Activated CD8-positive, alpha-beta memory T cell treated with anti-CD3 and anti-CD28 coated beads, Interleukin-2, amount 50 U/mL, for 24 hours (primary cell): ENCODE results near the gene SEPTIN2.
A peak's percentile ranks its signal among the peaks of the same experiment; 100 is the strongest.
"Not testable (repeated sequence)": the region's sequence is repeated elsewhere in the genome, so short reads cannot be mapped to it uniquely, and the experiment has no call there.

Source experiments
- DNase-seq: peaks from one replicate; pipeline ENCODE4 v3.0.0-alpha.2; 2020; ENCODE audit errors: extremely low read depth

SEPTIN2 gene

DNA sequence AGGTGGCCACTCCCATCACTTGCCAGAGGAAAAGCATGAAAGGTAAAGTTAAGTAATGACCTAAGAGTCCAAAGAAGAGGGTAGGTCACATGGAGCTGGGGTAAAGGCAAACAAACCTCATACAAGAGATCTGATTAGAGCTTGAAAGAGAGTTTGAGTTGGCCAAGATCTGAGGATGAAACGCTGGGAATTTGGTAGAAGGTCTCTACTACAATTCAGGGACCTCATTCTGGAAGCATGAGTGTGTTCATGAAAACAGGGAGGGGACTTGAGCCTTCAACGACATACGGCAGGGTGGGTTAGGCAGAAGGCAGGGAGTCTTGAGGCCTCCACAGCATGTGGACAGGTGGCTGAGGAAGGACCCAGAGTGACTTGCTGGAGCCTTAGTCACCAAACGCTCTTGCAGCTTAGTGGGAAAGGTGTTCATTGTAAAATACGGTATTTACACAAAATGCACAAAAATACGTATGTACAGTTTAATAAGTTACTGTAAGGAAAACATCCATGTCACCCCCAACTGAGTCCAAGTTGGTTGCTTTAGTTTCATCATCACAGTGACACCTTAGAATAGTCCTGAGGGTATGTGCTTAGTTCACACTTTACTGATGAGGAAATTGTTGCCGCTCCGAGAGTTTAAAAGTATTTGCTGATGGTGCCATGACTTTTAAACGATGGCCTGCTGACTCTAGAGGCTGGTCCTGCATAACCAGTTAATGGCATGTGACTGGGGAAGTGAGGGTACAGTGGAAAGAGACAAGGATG is 35.3 kb downstream of the SEPTIN2 start:
- no peak for DNase-seq

DNA sequence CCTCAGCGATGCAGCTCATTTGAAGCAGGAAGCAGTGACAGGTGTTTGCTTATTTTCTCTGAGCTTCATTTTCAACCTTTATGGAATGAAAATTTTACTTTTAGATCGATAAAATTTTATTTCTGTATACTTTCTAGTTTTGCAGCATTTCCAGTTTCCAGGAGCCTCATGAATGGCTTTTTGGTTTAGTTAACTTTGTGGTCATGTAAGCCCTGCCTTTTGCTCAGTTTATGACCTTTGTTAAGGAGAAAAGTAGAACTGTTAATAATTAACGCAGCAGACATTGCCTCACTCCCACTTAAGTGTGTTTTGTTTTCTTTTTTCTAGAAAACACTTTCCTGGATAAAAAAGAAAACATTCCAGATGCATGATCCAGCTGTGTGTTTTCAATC is 35.9 kb downstream of the SEPTIN2 start:
- DNase-seq = no peak

DNA sequence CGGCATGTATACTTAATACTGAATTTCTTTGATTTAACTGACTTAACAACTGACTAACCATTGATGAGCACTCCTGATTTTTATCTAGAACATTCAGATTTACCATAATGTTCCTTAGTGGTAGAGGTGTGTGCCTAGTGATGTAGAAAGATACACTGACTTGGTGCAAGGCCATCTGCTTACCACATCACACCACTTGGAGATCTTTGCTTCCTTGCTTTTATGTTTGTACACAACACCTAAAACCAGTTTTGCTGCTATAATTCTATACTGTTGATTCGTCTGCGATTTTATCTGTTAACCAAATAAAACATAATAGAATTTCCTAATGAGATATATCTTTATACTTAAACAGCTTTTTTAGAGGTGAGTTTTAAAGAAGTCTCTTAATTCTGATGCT is 36.5 kb downstream of the SEPTIN2 start:
- DNase-seq = no peak

DNA sequence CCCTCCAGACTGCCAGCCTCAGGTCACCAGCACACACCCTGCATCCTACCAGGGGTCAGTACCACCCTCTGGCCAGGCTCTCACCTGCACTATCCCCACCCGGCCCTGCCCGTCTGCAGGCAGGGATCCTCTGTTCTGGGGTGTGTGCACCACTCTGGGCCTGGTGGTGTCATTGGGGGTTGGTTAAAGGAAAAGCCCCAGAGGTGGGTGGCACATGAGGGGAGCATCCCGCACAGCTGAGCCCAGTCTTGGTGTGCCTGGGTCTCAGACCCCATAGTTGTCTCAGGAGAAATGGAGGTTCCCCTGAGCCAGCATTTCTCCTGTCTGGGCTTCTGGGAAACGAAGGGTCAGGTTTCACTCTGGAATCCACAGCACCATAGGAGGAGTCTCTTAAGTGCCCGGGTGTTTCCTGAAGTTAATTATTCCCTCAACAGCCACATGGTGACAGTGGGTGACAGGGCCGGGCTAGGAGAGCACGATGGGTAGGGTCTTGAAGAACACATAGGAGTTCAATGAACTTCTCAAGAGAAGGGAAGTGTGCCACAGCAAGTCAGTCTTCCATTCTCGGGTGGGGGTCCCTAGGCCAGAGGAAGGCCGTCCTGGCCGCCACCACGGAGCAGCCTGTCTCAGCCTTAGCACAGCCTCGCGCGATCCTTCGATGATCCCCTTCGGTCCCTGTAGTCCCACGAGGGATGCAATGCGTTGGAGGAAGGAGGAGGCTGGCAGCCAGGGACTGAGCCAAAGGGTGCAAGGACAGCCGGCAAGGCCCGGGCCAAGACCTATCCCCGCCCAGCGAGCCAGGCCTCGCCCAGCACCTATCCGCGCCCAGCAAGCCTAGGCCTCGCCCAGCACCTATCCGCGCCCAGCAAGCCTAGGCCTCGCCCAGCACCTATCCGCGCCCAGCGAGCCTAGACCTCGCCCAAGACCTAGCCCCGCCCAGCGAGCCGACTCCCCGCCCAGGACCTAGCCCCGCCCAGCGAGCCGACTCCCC is 39.2 kb downstream of the SEPTIN2 start:
- peak; percentile 34 for DNase-seq

DNA sequence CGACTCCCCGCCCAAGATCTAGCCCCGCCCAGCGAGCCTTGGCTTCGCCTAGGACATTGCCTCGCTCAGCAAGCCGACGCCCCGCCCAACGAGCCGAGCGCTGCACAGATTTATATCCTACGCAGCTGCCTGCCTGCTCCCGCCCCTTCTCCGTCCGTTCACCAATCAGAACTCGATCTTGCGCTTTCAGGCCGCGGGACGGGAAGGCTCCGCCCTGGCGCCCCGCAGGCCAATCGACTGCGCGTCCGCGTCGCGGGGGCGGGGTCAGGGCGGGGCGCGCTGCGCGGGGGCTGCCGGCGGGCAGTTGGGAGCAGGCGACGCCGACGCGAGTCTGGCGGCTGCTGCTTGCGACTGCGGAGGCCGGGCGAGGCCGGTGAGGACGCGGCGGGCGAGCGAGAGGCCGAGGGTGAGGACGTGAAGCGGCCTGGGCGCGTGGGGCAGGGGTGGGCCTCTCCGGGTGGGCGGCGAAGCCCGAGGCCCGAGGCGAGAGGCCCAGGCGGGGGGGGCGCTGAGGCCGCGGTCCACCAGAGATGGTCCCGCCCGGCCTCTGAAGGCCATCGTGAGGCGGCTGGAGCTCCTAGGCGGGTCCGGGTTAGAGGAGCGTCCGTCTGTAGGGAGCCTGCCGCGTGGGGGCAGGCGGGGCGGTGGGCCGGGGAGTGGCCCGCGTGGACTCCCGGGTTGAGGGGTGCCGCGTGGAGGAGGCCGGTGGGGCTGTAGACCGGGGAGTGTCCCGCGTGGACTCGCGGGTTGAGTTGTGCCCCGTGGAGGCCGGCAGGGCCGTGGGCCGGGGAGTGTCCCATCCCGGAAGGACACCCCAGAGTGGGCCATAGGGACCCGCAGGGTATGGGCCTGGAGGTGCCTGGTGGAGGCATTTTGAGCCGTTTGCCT is 40.5 kb downstream of the SEPTIN2 start, which contains the start of gene FARP2:
FARP2 (plus strand) TSS at position 303 of the 888 bp plus-strand sequence. CDS start 16,823 bp downstream, outside the sequence.
- peak; percentile 95 for DNase-seq

DNA sequence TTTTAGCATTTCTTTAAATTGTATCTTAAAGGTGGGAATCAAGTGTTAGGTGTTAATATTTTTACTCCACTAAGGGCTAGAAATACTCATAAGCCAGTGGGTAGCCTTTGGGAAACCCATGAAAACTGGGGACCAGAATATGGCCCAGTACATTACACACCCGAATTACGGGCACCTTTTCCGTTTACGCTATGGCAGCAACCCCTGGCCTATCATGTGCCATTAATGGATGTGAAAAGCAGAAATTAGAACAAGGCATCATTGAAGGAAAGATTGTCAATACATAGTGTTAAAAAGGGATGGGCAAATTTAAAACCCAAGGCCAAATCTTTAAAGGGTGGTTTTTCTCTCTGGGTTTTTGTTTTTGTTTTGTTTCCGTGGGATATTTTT is 41.1 kb downstream of the SEPTIN2 start:
- no peak for DNase-seq

DNA sequence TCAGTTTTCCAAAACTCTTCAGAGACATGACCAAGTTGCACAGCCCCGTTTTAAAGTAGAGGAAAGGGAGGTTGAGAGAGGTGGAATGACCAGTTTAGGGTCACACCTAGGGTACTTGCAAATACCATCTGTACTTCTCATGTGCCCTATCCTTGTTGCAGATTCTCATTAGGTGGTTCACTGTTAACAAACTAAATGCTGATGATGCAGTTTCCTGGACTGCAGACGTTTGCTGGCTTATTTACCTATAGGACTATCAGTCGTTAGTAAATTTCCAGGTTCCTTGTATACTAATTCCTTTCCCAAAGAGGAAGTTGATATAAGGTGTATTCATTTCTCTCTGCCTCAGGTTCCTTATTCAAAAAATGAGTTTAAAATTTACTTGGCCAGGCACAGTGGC is 41.8 kb downstream of the SEPTIN2 start:
- DNase-seq = no peak

DNA sequence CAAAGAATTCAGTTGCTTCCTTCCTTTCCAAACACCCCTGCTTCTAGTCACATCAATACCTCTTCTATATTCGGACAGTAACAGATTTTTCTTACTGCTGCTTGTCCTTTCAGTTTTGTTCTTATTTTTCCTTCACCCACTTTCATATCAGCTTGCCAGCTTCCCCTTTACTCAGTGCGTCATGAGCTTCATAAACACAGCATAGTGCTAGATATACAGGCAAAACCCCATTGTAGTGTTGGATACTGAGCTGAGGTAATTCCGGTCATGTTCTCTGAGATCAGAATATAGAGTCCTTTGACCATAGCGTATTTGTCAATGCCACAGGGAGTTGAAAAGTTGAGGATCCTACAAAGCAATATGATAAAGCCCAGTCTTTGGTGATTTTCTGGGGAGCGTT is 42.7 kb downstream of the SEPTIN2 start:
- no peak for DNase-seq

DNA sequence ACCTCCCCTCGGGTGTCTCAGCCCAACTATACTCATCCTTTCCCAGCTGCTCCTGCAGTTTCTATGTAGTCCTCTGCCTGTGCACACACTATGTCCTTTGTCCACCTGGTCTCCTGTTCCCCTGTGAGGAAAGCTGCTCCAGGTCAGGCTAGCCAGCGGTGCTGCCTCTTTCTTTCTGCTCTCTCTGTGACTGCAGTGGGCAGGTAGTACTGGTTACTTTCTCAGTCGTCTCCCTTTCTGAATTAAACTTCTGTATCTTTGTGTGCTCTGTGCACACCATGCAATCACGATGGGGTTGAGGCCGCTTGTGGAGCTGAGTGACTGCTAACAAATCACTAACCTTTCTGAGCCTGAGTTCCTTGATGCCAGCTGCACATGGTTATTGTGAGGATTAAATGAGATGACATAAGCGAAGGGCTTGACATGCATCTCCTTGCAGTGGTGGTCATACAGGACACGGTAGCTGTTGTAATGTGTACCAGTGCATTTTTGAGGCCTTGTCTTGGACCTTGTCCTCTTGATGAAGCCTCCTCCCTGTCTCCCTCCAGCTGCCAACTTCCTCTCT is 43.8 kb downstream of the SEPTIN2 start:
- no peak for DNase-seq

DNA sequence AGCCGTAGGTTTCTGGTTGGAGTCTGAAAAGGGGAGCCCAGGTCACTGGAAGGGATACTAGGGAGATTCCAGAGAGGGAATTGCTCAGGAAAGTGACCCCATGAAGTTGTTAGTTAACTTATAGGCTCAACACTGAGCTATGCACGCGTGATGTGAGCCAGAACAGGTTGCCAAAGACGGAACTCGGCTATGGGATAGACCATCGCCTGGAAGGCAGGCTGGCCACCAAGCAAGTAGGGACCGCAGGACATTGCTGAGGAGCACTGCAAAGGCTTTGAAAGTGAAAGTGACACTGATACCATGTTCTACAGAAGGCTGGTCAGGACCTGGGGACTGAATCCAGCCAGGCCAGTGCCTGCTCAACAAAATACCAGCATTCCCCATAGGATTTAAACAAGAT is 47.7 kb downstream of the SEPTIN2 start:
- DNase-seq = no peak

DNA sequence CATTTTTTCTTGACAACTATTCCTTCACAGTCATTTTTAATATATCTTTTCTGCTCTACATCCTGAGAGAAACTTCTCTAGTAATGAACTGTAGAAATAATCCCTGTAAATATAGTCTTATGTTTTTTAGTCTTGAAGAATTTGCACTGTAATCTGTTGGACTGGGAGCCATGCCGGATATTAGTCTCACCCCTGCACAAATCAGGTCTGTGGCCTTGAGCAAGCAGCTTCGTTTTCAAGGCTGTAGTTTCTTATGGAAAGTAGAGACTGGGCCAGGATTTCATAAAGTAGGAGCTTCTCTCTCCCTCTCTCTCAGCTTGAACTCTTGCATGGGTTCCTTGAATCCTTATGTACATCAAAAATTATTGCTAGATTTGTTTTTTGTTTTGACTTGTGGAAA is 49.1 kb downstream of the SEPTIN2 start:
- DNase-seq = no peak

DNA sequence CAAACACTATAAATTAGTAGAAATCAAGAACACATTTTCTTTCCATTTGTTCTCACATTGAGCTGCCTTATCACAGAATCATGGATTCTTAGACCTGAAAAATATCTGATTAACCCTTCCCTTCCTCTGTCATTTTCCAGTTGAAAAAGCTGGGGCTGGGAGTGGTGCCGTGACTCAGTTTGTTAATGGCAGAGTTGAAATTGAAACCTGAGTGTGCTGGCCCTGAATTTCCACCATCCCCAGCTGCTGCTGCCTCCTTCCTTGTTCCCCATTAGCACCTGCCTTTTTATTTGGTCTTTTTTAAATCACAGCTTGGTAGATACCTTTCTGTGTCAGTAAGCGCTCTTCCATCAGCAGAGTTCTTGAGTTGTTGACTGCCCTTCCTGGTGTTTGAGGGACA is 51.0 kb downstream of the SEPTIN2 start:
- no peak for DNase-seq

DNA sequence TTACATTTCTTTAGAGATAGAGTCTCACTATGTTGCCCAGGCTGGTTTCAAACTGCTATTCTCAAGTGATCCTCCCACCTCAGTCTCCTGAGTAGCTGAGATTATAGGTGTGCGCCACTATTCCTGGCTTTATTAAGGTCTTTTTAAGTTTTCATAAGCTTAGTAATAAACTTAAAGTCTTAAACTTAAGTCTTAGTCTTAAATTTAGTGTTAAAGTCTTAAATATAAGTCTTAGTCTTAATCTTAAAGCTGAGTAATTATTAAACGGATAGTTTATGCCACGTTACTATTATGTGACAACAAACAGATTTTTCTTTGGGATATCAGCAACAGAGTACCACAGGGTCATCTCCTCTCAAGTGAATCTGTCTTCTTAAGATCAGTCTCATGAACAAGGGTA is 52.9 kb downstream of the SEPTIN2 start:
- DNase-seq = no peak

DNA sequence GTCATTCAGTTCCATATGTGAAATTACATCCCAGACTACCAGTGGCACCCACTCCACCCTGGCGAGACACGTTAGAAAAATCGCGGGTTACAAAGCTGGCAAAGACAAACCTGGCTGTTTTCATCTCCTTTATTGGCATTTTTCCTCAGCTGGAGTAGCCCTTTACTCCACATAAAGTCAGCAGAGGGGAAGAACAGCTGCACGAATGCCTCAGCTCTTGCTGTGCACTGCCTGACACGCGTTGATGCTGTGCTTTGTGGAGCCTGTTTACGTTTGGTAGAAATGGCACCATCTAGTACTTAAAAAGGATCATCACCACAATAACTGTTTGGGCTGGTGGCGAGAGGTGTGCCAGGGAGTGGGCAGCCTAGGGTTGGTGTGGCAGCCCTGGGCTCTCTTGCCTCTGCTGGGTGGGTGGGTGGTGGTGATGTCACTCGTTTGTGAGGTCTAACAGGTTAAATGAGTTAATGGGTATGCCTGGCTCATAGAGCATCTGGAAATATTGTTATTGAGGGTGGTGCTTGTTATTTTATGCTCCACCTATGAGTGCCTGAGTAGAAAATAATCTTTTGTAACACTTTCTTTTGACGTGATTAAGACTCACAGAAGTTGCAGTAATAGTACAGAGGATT is 56.8 kb downstream of the SEPTIN2 start:
- DNase-seq = no peak

DNA sequence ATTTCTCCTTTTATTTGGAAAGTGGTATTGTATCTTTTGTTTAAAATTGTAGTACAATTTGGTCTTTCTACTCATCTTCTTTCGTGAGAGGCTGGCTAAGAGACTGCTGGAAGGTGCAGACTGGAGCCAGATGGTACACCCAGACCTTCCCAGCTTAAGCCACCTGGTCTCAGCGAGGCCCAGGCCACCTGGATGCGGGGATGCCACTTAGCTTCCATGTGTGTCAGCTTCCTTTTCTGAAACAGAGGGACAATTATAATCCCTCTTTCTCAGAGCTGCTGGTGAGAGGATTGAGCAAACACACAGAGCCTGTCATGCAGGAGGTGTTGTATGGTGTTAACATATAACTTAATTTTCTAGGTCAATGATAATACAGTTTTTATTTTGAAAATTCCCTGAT is 57.7 kb downstream of the SEPTIN2 start:
- DNase-seq = no peak

DNA sequence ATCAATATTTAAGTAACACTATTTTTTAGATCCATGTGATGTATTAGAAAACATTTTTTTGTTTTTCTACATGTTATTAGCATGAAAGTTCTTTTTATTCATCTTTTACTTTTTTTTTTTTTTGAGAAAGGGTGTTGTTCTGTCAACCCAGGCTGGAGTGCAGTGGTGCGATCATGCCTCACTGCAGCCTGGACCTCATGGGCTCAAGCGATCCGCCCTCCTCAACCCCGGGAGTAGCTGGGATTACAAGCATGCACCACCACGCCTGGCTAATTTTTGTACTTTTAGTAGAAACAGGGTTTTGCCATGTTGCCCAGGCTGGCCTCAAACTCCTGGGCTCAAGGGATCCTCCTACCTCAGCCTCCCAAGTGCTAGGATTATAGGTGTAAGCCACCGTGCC is 58.2 kb downstream of the SEPTIN2 start:
- DNase-seq = not testable (repeated sequence)

DNA sequence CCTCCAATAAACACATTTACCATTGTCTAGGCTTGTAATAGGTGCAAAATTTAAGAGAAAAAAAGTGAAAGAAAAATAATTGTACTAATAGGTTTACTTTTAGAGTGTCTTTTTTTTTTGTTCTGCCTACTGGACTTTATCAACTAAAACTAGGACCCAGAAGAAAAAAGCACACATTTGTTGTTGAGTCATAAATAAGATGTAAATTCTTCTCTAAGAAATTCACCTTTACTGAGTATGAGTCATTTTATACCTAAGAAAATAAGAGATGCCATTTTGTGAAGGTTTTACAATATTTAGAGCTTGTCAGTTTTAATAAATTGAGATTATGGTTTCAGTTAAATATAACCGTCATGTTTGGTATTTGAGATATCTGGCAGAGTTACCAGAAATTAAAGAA is 59.6 kb downstream of the SEPTIN2 start:
- no peak for DNase-seq

DNA sequence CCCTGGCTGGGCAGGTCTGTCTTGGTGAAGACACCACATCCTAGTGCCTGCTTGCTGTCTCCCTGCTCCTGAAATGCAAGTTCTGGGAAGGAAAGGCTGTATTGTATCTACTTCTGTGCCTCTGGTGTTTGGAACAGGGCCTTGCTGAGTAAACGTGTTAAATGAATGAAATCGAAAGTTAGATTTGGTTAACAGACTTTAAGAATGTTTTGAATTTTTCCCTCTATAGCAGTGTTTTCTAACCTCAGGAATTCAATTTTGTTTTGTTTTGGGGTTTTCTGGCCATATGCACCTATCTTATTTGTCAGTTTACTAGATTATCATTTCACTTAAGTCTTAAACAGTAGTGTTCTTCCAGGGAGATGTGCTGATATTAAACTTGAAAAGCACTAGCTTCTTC is 61.1 kb downstream of the SEPTIN2 start:
- no peak for DNase-seq

DNA sequence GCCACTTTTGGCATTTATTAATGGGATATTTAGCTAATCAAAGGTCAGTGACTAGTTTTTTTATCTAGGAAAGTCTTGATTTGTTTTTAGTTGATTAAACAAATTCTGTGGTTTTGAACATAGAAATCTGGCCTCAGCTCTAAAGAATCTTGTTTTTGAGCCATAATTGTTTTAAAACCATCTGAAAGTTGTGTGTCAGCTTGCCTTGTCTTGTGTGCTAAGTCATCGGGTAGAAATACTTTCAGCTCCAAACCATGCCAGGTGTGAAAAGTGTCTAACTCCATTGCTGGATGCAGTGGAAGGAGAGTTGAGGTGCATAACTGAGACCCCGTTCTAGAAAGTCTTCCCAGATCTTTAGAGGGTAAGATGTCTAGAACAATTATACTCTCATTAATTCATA is 63.1 kb downstream of the SEPTIN2 start:
- DNase-seq = no peak

DNA sequence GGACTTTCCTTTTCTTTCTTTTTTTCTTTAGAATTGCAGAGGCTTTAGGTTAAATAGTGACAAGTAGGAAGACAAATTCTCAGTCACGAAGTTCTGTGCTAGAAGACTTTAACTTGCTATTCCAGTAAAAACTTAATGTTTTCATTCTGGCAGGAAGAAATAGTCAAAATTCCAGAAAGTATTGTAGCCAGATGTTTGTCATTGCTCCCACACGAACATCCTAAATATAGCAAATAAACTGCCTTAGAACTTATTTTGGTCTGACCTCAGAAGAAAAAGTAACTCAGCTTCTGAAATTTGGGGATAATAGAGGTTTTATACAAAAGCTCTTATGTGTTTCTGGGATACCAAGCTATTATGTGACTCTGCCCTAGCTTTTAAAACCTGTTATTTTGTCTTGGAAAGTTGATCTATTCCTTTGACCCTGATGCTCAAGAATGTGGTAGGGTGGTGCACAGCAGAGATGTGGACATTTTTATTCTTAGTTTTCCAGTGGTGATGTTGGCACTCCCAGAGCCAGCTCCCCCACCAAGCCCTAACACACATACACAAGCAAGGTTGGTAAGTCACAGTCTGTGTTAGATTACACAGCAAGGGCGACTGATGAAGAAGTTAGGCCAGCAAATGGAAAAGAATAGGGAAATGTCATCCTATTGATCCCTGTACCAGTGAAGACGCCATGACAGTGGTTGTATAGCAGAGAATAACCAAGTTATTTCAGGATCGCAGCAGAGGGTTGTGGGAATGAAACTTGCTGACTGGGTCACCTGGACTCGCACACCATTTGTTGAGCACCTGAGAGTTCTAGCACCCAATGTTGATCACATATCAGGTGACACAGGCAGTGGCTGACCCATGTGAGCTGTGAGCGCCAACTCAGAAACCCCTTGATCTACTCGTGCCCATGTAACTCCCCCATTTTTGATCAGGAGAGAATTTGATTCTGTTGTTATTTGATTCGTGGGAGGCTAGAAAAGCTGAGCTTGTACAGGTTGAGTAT is 64.1 kb downstream of the SEPTIN2 start:
- DNase-seq = no peak
